Measurements from ENCODE around the gene SRSF7.
A peak's percentile ranks its signal among the peaks of the same experiment; 100 is the strongest.
"Not testable (repeated sequence)": the region's sequence is repeated elsewhere in the genome, so short reads cannot be mapped to it uniquely, and the experiment has no call there.

SRSF7 gene

DNA sequence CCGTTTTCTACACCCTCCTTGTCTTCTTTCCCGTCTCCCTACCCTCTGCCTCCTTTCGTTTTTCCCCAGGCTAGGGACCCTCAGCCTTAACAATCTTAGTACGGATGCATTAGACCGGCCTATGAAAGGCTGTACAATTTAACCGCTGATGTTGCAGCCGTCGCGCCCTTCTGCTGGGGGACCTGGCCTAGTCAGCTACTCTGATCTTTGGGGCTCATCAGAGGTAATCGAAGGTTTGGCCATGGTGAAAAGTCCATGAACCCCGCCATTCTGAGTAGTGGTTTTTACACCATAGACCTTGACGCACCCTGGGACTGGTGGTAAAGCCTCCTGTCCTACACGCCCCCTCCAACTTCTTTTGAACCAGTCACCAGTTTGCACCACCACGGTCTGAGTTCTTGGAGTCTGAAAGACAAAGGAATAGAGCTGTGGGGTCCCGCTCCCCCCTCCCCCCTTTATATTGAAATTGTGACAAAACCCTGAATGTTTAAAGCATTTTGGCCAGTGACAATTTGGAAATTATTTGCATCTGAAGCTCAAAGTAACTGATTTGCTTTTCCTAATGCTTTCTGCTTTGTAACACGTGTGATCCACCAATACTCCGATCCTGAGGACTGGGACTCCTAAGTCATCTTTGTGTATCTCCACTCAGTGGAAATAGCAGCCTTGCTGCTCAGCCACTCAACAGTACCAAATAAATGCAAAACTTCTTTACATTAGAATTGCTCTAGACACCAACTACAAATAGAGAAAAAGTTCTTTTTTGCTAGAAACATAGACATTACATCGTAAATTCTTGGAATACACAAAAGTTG is 642 bp upstream of the SRSF7 start:
- DNase-seq: peak; percentile 35

GRCh38 chr2:38750011-38750890 is 910 bp downstream of the SRSF7 start:
- peak; percentile 32 for DNase-seq

- no peak for DNase-seq
Observed at GRCh38 chr2:38748943-38749804, 2.0 kb downstream of the SRSF7 start.

GRCh38 chr2:38748391-38748790 is 2.8 kb downstream of the SRSF7 start:
- DNase-seq: no peak

DNA sequence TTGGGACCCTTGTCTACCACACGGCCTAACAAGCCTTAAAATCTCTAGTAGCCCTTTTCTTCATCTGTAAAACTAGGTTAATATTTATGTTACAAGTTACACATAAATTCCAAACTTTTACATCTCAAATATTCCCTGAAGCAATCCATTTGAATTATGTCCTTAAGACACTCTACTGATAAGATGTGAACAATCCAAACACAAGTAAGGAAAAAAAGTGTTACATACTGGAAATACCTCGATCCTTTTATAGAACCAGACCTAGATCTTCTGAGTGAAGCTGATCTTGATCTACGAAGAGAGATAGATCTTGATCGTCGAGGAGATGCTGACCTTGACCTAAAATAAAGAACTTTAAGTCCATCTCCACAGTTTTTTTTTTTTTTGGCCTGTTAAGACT is 3.3 kb downstream of the SRSF7 start:
- DNase-seq: no peak

DNA sequence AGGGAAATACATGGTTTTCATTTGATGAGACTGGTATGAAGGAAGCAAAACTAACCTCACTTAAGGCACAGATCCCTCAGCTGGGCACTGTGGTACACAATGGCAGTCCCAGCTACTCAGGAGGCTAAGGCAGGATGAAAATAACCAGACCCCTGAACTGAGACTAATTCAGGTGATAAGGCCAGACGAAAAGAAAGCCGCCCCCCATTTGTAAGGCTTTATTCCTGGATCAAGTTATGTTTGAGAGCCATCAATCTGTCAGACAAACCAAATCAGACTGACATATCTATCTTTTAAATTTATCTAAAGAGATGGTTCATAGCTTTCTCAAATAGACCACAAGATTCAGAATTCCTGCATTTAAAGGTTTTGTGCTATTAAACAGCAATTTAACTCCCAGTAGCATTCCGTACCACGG is 4.1 kb downstream of the SRSF7 start:
- no peak for DNase-seq

DNA sequence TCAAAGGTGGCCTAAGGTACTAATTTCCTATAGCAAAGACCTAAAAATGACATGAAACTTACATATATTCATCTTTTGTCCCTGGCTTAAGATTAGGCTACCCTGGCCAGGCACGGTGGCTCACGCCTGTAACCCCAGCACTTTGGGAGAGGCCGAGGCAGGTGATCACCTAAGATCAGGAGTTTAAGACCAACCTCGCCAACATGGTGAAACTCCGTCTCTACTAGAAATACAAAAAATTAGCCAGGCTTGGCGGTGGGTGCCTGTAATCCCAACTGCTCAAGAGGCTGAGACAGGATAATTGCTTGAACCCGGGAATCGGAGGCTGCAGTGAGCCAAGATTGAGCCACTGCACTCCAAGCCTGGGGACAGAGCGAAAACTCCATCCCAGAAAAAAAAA is 5.9 kb downstream of the SRSF7 start:
- DNase-seq: no peak

- DNase-seq: no peak
Observed at GRCh38 chr2:38744399-38744780, 6.8 kb downstream of the SRSF7 start.

DNA sequence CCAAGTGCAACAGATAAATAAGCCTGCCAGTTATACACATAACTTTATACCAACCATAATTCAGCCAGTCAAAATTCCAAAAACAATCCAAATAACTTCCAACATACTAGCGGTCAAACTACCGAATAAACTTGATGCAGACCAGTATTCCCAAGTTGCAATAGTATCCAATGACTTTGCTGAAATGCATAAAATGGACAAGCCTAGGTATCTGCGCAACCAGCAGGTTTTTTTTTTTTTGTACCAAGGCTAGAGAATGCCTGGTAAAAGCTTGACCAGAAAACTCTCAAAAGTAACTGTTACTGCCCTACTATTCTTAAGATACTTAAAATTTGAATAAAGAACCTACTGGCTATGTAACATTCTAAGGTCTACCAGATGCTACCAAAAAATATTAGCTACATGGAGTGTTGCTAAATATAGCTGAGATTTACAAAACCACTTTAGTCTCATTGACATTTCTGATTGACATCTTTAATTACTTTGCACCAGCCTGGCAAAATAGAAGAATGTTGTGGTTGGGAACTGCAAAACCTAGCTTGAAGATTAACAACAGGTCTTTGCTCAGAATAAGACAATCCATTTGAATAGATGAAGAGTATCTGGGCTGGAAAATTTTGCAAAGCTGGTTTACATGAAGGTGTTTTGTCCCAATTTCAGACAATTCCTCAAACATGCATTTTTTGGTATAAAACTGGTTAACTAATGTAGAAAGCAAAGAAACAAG is 7.3 kb downstream of the SRSF7 start:
- DNase-seq: no peak

GRCh38 chr2:38742797-38743559 is 8.2 kb downstream of the SRSF7 start:
- DNase-seq: no peak

GRCh38 chr2:38740851-38741731 is 10.1 kb downstream of the SRSF7 start:
- no peak for DNase-seq

GRCh38 chr2:38739524-38739923 is 11.6 kb downstream of the SRSF7 start:
- no peak for DNase-seq

- no peak for DNase-seq
Observed at GRCh38 chr2:38737925-38738324, 13.2 kb downstream of the SRSF7 start.

DNA sequence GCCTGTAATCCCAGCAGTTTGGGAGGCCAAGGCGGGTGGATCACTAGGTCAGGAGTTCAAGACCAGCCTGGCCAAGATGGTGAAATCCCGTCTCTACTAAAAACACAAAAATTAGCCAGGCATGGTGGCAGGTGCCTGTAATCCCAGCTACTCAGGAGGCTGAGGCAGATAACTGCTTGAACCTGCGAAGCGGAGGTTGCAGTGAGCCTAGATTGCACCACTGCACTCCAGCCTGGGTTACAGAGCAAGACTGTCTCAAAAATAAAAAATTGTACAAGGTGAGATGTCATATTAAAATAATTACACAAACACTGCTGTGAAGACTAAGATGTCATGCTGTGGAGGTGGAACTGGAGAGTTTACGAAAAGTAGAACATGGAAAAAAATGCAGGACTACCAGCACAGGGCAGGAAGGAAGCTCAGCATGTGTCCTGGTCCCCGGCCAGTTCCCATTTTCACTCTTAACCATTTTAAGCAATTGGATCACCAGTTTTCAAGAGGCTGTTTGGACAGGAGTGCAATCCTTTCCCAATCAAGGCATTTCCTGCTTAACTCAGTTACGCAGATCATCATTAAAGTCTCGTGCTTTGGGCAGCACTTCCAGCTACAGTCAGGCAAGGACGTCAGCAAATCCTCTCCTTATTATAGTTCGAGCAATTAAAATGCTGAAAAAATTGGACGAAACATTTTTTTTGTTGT is 14.0 kb downstream of the SRSF7 start:
- not testable (repeated sequence) for DNase-seq

GRCh38 chr2:38735999-38736320 is 15.2 kb downstream of the SRSF7 start:
- no peak for DNase-seq

- DNase-seq: no peak
Observed at GRCh38 chr2:38734299-38735058, 16.7 kb downstream of the SRSF7 start.

GRCh38 chr2:38733300-38733971 is 17.7 kb downstream of the SRSF7 start:
- DNase-seq: no peak

GRCh38 chr2:38731684-38732221 is 19.4 kb downstream of the SRSF7 start:
- no peak for DNase-seq

Data from effector CD8-positive, alpha-beta T cell (primary cell).